ENCODE results near the gene CACNA1G.
A peak's percentile ranks its signal among the peaks of the same experiment; 100 is the strongest.

The CACNA1G gene

GRCh38 chr17:50631195-50631907 lies 70.8 kb downstream of the CACNA1G start:
- Mint-ChIP-seq H3K27me3 (peaks cover 61% of the 10 kb centered on the region), H3K4me1 (ENCODE audit: low read depth) (peaks cover 85% of the 10 kb centered on the region), H3K36me3 (ENCODE audit: low read depth) (no peaks in the 10 kb centered on the region), H3K27ac (no peak overlapping the region), H3K4me3 (no peak overlapping the region), H3K9me3 (no peaks in the 10 kb centered on the region)
- intact Hi-C loops (cut with micrococcal nuclease), result loop anchor here (10.0 kb wide), 1 partner anchor 73 kb away; the partner anchor contains the start of gene ANKRD40

GRCh38 chr17:50631908-50632571 lies 71.5 kb downstream of the CACNA1G start:
- Mint-ChIP-seq H3K27ac (no peak overlapping the region), H3K9me3 (no peaks in the 10 kb centered on the region)
- intact Hi-C loops (cut with micrococcal nuclease), result loop anchor here (10.0 kb wide), 1 partner anchor 73 kb away; the partner anchor contains the start of gene ANKRD40

GRCh38 chr17:50632637-50633036 lies 72.1 kb downstream of the CACNA1G start:
- peaks cover 5% of the 10 kb centered on the region for H3K36me3 Mint-ChIP-seq (ENCODE audit: low read depth)
- H3K4me1 Mint-ChIP-seq (ENCODE audit: low read depth), result peaks cover 88% of the 10 kb centered on the region
- peak overlapping the region; percentile 64 for H3K27ac Mint-ChIP-seq
- H3K4me3 Mint-ChIP-seq, result no peak overlapping the region
- intact Hi-C loops (cut with micrococcal nuclease), result loop anchor here (10.0 kb wide), 1 partner anchor 72 kb away; the partner anchor contains the start of gene ANKRD40
- no peaks in the 10 kb centered on the region for H3K9me3 Mint-ChIP-seq
- H3K27me3 Mint-ChIP-seq, result peaks cover 53% of the 10 kb centered on the region

More at GRCh38 chr17:50631908-50632571, 71.5 kb downstream of the CACNA1G start:
- no peaks in the 10 kb centered on the region for H3K36me3 Mint-ChIP-seq (ENCODE audit: low read depth)
- H3K27me3 Mint-ChIP-seq, result peaks cover 57% of the 10 kb centered on the region
- H3K4me3 Mint-ChIP-seq, result no peak overlapping the region
- H3K4me1 Mint-ChIP-seq (ENCODE audit: low read depth), result peaks cover 87% of the 10 kb centered on the region

- intact Hi-C loops (cut with micrococcal nuclease), result loop anchor here (10.0 kb wide), 1 partner anchor 71 kb away; the partner anchor contains the start of gene ANKRD40
- Mint-ChIP-seq H3K9me3 (no peaks in the 10 kb centered on the region), H3K27me3 (peaks cover 42% of the 10 kb centered on the region), H3K4me3 (peak overlapping the region; percentile 25), H3K27ac (peak overlapping the region; percentile 79), H3K36me3 (ENCODE audit: low read depth) (peaks cover 8% of the 10 kb centered on the region), H3K4me1 (ENCODE audit: low read depth) (peaks cover 90% of the 10 kb centered on the region)
Measured at GRCh38 chr17:50633683-50634082, 73.2 kb downstream of the CACNA1G start.

- no peaks in the 10 kb centered on the region for H3K9me3 Mint-ChIP-seq
- H3K36me3 Mint-ChIP-seq (ENCODE audit: low read depth), result peaks cover 8% of the 10 kb centered on the region
- H3K27me3 Mint-ChIP-seq, result peaks cover 36% of the 10 kb centered on the region
- intact Hi-C loops (cut with micrococcal nuclease), result loop anchor here (10.0 kb wide), 1 partner anchor 70 kb away; the partner anchor contains the start of gene ANKRD40
- H3K4me3 Mint-ChIP-seq, result peak within 1 kb of the TSS; percentile 77
- H3K4me1 Mint-ChIP-seq (ENCODE audit: low read depth), result peaks cover 92% of the 10 kb centered on the region
- H3K27ac Mint-ChIP-seq, result peak within 1 kb of the TSS; percentile 79
Measured at GRCh38 chr17:50634224-50634914, 73.9 kb downstream of the CACNA1G start, which contains the start of gene ABCC3. Gene ABCC3, plus strand, starts transcription at chr17:50634881. Its CDS starts 56 bp downstream, at chr17:50634937.

- H3K36me3 Mint-ChIP-seq (ENCODE audit: low read depth), result peaks cover 8% of the 10 kb centered on the region
- peaks cover 90% of the 10 kb centered on the region for H3K4me1 Mint-ChIP-seq (ENCODE audit: low read depth)
- peak overlapping the region; percentile 79 for H3K27ac Mint-ChIP-seq
- no peaks in the 10 kb centered on the region for H3K9me3 Mint-ChIP-seq
- intact Hi-C loops (cut with micrococcal nuclease), result loop anchor here (10.0 kb wide), 1 partner anchor 70 kb away; the partner anchor contains the start of gene ANKRD40
- H3K27me3 Mint-ChIP-seq, result peaks cover 29% of the 10 kb centered on the region
- peak overlapping the region; percentile 77 for H3K4me3 Mint-ChIP-seq
Measured at GRCh38 chr17:50634915-50635731, 74.6 kb downstream of the CACNA1G start.

GRCh38 chr17:50635732-50635981 lies 75.1 kb downstream of the CACNA1G start:
- intact Hi-C loops (cut with micrococcal nuclease), result loop anchor here (10.0 kb wide), 1 partner anchor 69 kb away; the partner anchor contains the start of gene ANKRD40
- Mint-ChIP-seq H3K9me3 (no peaks in the 10 kb centered on the region), H3K27ac (peak overlapping the region; percentile 79), H3K36me3 (ENCODE audit: low read depth) (peaks cover 8% of the 10 kb centered on the region), H3K4me3 (peak overlapping the region; percentile 77), H3K4me1 (ENCODE audit: low read depth) (peaks cover 90% of the 10 kb centered on the region), H3K27me3 (peaks cover 24% of the 10 kb centered on the region)

GRCh38 chr17:50635982-50636803 lies 75.7 kb downstream of the CACNA1G start:
- no peaks in the 10 kb centered on the region for H3K9me3 Mint-ChIP-seq
- H3K4me1 Mint-ChIP-seq (ENCODE audit: low read depth), result peaks cover 92% of the 10 kb centered on the region
- peaks cover 8% of the 10 kb centered on the region for H3K36me3 Mint-ChIP-seq (ENCODE audit: low read depth)
- intact Hi-C loops (cut with micrococcal nuclease), result loop anchor here (10.0 kb wide), 1 partner anchor 69 kb away; the partner anchor contains the start of gene ANKRD40
- H3K27me3 Mint-ChIP-seq, result peaks cover 21% of the 10 kb centered on the region
- H3K4me3 Mint-ChIP-seq, result peak overlapping the region; percentile 77
- H3K27ac Mint-ChIP-seq, result peak overlapping the region; percentile 79

- peak overlapping the region; percentile 79 for H3K27ac Mint-ChIP-seq
- H3K9me3 Mint-ChIP-seq, result no peaks in the 10 kb centered on the region
- H3K36me3 Mint-ChIP-seq (ENCODE audit: low read depth), result peaks cover 11% of the 10 kb centered on the region
- H3K27me3 Mint-ChIP-seq, result peaks cover 15% of the 10 kb centered on the region
- intact Hi-C loops (cut with micrococcal nuclease), result loop anchor here (10.0 kb wide), 1 partner anchor 68 kb away; the partner anchor contains the start of gene ANKRD40
- peaks cover 92% of the 10 kb centered on the region for H3K4me1 Mint-ChIP-seq (ENCODE audit: low read depth)
- H3K4me3 Mint-ChIP-seq, result peak overlapping the region; percentile 13
Measured at GRCh38 chr17:50636804-50637195, 76.3 kb downstream of the CACNA1G start.

- peaks cover 92% of the 10 kb centered on the region for H3K4me1 Mint-ChIP-seq (ENCODE audit: low read depth)
- peaks cover 6% of the 10 kb centered on the region for H3K27me3 Mint-ChIP-seq
- H3K9me3 Mint-ChIP-seq, result no peaks in the 10 kb centered on the region
- H3K27ac Mint-ChIP-seq, result peak overlapping the region; percentile 89
- peaks cover 21% of the 10 kb centered on the region for H3K36me3 Mint-ChIP-seq (ENCODE audit: low read depth)
- intact Hi-C loops (cut with micrococcal nuclease), result loop anchor here (10.0 kb wide), 1 partner anchor 67 kb away; the partner anchor contains the start of gene ANKRD40
- no peak overlapping the region for H3K4me3 Mint-ChIP-seq
Measured at GRCh38 chr17:50637829-50638605, 77.5 kb downstream of the CACNA1G start.

- peaks cover 1% of the 10 kb centered on the region for H3K27me3 Mint-ChIP-seq
- H3K4me3 Mint-ChIP-seq, result no peak overlapping the region
- peaks cover 26% of the 10 kb centered on the region for H3K36me3 Mint-ChIP-seq (ENCODE audit: low read depth)
- peaks cover 92% of the 10 kb centered on the region for H3K4me1 Mint-ChIP-seq (ENCODE audit: low read depth)
- H3K9me3 Mint-ChIP-seq, result no peaks in the 10 kb centered on the region
- H3K27ac Mint-ChIP-seq, result peak overlapping the region; percentile 89
- intact Hi-C loops (cut with micrococcal nuclease), result loop anchor here (10.0 kb wide), 1 partner anchor 66 kb away; the partner anchor contains the start of gene ANKRD40
Measured at GRCh38 chr17:50638606-50638965, 78.1 kb downstream of the CACNA1G start.

Data from dendritic cell treated with granulocyte-macrophage colony-stimulating factor and Interleukin-4, amounts not matched to agents 40 ng/mL and 50 ng/mL, for 4 days (primary cell).